ENCODE measurements around the gene RCOR2. TPM values are rescaled to one million over a fixed set of nuclear protein-coding genes. Genes with fewer than 3 reads are reported as not detected.
A peak's percentile ranks its signal among the peaks of the same experiment; 100 is the strongest.

RCOR2 gene
- total and polyA plus RNA-seq, 2 of the 13 experiments (the other 11 are each of a cell fraction or from before 2014, with no cell fraction given): 8.3 to 8.5 TPM

GRCh38 chr11:63916837-63917691, at the start of gene RCOR2 (continued):
- TF ChIP-seq ZNF142 (CRISPR knock-in tag; IDR thresholded peaks at IDR 0.05) (peak; percentile 80), HNRNPUL1 (IDR thresholded peaks at IDR 0.05; ENCODE audit: low read depth, low read length) (no peak), CENPT (CRISPR knock-in tag; IDR thresholded peaks at IDR 0.05; ENCODE audit: low read depth) (0 out of 2 replicates have a peak, but pooled peaks have one; percentile 60), RAD21 (CRISPR knock-in tag; IDR thresholded peaks at IDR 0.05) (no peak), PHF21A (CRISPR knock-in tag; IDR thresholded peaks at IDR 0.05) (peak; percentile 57; the same call in 1 of the 2 replicates), ZNF275 (CRISPR knock-in tag; IDR thresholded peaks at IDR 0.05; ENCODE audit: borderline replicate concordance) (0 out of 2 replicates have a peak, but pooled peaks have one; percentile 22)

Measured in HepG2 (cell line).